Measurements from ENCODE around the gene TBC1D22A. TPM values are rescaled to one million over a fixed set of nuclear protein-coding genes. Genes with fewer than 3 reads are reported as not detected.

Gene TBC1D22A
- total RNA-seq, 1 donor from 2014 or later, result 14.3 TPM

- H3K4me3 Mint-ChIP-seq, result no peak overlapping the region
- DNase-seq (ENCODE audit: low read depth, low spot score), result no peak
- H3K27ac Mint-ChIP-seq (ENCODE audit: unreplicated experiment), result no peak overlapping the region
- no peaks in the 10 kb centered on the region for H3K9me3 Mint-ChIP-seq
- peaks cover 3% of the 10 kb centered on the region for H3K36me3 Mint-ChIP-seq (ENCODE audit: low read depth)
- TF ChIP-seq, protein P1, sequence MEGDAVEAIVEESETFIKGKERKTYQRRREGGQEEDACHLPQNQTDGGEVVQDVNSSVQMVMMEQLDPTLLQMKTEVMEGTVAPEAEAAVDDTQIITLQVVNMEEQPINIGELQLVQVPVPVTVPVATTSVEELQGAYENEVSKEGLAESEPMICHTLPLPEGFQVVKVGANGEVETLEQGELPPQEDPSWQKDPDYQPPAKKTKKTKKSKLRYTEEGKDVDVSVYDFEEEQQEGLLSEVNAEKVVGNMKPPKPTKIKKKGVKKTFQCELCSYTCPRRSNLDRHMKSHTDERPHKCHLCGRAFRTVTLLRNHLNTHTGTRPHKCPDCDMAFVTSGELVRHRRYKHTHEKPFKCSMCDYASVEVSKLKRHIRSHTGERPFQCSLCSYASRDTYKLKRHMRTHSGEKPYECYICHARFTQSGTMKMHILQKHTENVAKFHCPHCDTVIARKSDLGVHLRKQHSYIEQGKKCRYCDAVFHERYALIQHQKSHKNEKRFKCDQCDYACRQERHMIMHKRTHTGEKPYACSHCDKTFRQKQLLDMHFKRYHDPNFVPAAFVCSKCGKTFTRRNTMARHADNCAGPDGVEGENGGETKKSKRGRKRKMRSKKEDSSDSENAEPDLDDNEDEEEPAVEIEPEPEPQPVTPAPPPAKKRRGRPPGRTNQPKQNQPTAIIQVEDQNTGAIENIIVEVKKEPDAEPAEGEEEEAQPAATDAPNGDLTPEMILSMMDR (conservative IDR thresholded peaks at IDR 0.05), result no peak
- no peaks in the 10 kb centered on the region for H3K27me3 Mint-ChIP-seq (ENCODE audit: low read depth)
- no peaks in the 10 kb centered on the region for H3K4me1 Mint-ChIP-seq
These were observed 223.0 kb downstream of the TBC1D22A start for GRCh38 chr22:46985507-46985882.

DNA sequence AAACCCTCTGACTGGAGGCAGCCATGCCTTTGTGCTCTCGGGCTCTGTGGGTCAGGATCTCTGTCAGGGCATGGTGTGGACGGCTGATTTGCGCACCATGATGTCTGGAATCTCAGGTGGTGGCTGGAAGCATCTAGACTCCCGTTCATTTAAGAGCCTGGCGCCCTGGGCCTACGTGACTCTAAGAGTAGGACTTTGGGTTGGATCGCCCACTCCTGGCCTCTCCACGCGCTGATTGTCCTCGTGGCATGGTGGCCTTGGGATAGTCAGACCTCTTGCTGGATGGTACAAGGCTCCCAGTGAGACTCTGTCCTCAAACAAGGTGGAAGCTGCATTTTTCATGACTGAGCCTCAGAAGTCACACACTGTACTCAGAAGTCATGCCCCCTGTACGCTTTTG, 224.3 kb downstream of the TBC1D22A start:
- TF ChIP-seq, protein P1 (conservative IDR thresholded peaks at IDR 0.05), result no peak
- Mint-ChIP-seq H3K4me3 (no peak overlapping the region), H3K27ac (ENCODE audit: unreplicated experiment) (no peak overlapping the region), H3K36me3 (ENCODE audit: low read depth) (peaks cover 5% of the 10 kb centered on the region), H3K9me3 (no peaks in the 10 kb centered on the region), H3K27me3 (ENCODE audit: low read depth) (no peaks in the 10 kb centered on the region), H3K4me1 (no peaks in the 10 kb centered on the region)
- DNase-seq (ENCODE audit: low read depth, low spot score), result no peak

DNA sequence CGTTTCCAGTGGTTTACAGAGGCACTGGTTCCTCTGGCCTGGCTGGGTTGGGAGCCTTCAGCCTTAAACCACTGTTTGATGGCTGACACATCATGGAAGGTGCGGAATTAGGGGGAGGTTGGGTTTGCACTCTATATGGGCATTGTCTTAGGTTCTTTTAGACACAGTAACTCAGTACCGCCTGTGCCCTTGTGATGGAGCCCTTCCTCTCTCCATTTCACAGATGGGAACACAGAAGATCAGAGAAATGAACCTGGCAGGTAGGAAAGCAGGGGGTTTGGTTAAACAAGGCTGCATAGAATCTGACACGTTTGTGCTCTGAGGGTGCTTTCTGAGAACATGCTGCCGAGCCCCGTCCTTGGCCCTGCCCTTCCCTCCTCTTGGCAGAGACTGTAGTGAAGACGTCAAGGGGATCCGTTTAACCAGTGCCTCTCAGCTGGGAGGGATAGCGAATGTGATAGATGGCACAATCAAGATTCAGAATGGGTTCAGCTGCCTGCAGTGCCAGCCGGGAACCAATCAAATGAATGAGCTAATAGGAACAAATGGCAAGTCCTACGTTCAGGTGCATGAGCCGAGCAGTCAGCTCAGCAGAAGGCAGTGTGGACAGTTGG, 228.6 kb downstream of the TBC1D22A start:
- peaks cover 3% of the 10 kb centered on the region for H3K36me3 Mint-ChIP-seq (ENCODE audit: low read depth)
- TF ChIP-seq, protein P1 (conservative IDR thresholded peaks at IDR 0.05), result no peak
- peaks cover 5% of the 10 kb centered on the region for H3K4me1 Mint-ChIP-seq
- H3K9me3 Mint-ChIP-seq, result no peaks in the 10 kb centered on the region
- no peak overlapping the region for H3K27ac Mint-ChIP-seq (ENCODE audit: unreplicated experiment)
- no peak for DNase-seq (ENCODE audit: low read depth, low spot score)
- no peak overlapping the region for H3K4me3 Mint-ChIP-seq
- H3K27me3 Mint-ChIP-seq (ENCODE audit: low read depth), result no peaks in the 10 kb centered on the region

DNA sequence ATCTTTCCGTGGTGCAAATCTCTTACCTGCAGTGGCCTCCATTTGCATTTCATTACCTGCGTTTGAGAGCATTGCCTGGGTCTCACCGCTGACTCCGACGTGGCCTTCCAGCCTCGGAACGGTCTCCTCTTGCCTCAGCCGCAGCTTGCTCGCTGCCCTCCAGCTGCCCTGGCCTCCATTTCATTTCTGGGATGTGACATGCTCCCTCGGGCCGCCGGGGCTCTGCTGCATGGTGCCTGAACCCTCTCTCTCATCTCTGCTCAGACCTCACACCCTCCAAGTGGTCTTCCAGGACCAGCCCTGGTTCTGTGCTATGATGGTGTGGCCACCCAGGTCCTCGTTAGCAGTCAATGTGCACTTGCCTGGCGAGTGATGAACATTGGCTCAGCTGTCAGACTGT, 229.2 kb downstream of the TBC1D22A start:
- peaks cover 3% of the 10 kb centered on the region for H3K36me3 Mint-ChIP-seq (ENCODE audit: low read depth)
- H3K27ac Mint-ChIP-seq (ENCODE audit: unreplicated experiment), result no peak overlapping the region
- H3K9me3 Mint-ChIP-seq, result no peaks in the 10 kb centered on the region
- no peak overlapping the region for H3K4me3 Mint-ChIP-seq
- DNase-seq (ENCODE audit: low read depth, low spot score), result no peak
- H3K27me3 Mint-ChIP-seq (ENCODE audit: low read depth), result no peaks in the 10 kb centered on the region
- TF ChIP-seq, protein P1 (conservative IDR thresholded peaks at IDR 0.05), result no peak
- H3K4me1 Mint-ChIP-seq, result peaks cover 5% of the 10 kb centered on the region

DNA sequence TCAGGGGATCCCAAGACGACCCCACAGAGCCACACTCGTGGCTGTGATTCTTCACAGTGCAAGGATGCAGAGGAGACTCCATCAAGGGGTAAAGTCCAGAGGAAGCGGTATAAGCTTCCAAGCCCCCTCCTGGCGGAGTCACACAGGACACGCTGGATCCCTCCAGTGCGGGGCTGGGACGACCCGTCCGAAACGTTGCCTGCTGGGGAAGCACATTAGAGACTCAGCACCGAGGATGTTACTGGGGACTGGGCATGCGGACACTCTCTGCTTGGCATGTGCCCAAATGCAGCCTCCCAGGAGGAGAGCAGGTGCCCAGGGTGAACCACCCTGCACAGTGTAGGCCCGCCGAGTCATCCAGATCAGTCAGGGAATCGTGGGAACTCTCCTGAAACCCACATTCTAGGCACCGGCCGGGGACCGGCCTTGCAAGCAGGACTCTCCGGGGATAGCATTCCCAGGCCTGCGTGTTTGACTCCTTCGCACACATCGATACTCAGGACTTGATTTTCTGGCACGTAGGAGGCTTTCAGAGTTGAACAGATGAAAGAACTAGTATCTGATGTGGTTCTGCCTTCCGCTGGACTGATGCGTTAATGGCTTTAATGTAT, 229.8 kb downstream of the TBC1D22A start:
- peaks cover 5% of the 10 kb centered on the region for H3K4me1 Mint-ChIP-seq
- TF ChIP-seq, protein P1 (conservative IDR thresholded peaks at IDR 0.05), result no peak
- no peak for DNase-seq (ENCODE audit: low read depth, low spot score)
- H3K27me3 Mint-ChIP-seq (ENCODE audit: low read depth), result no peaks in the 10 kb centered on the region
- H3K36me3 Mint-ChIP-seq (ENCODE audit: low read depth), result peaks cover 3% of the 10 kb centered on the region
- H3K27ac Mint-ChIP-seq (ENCODE audit: unreplicated experiment), result no peak overlapping the region
- H3K4me3 Mint-ChIP-seq, result no peak overlapping the region
- no peaks in the 10 kb centered on the region for H3K9me3 Mint-ChIP-seq

All from neural crest cell (in vitro differentiated cells).